HepG2 (cell line): ENCODE results near the gene DAG1. TPM values are rescaled to one million over a fixed set of nuclear protein-coding genes. Genes with fewer than 3 reads are reported as not detected.
A peak's percentile ranks its signal among the peaks of the same experiment; 100 is the strongest.

ENCODE experiments used
- ATAC-seq: fragments of 200-7000 bp; cut with Tn5 transposase; 3 replicates; pipeline ENCODE4 v1.9.1; 2020; ENCODE audit warnings: mild to moderate bottlenecking, moderate library complexity
- BruUV-seq: library from RNA; stranded (reverse); fragments of 400-500 nt; replicated peaks from 2 replicates; lab custom pipeline; 2021; lab: Mats Ljungman, UMichigan
- CTCF ChIA-PET: fragments of 300-600 bp; formaldehyde crosslinking; extraction: SDS; loops from one replicate; lab custom pipeline; 2021; ENCODE audit warnings: low total read pairs, inconsistent platforms, low intra/inter-chr PET ratio; lab: Yijun Ruan, JAX
- POLR2A ChIA-PET: fragments of 350-600 bp; sonication (Branson Sonifier 250); formaldehyde crosslinking; loops from one replicate; lab custom pipeline; 2020; ENCODE audit warnings: antibody characterized with exemption, inconsistent platforms; lab: Yijun Ruan, JAX
- DNase-seq: peaks from one replicate; pipeline ENCODE4 v3.0.0-alpha.2; 2015; ENCODE audit warnings: low spot score
- FAIRE-seq: peaks from 3 replicates; lab custom pipeline; 2011; peaks lifted over from hg19 to GRCh38; lab: Jason Lieb, UNC
- H2AFZ ChIP-seq: one replicate; pipeline ENCODE4 v1.6.1; 2011; ENCODE audit warnings: low read length, inconsistent platforms
- H3K27ac ChIP-seq: fragments of 300-600 bp; 3 replicates; pipeline ENCODE4 v1.8.0; 2011; ENCODE audit warnings: mixed run types, mild to moderate bottlenecking, mixed read lengths, low read length, inconsistent platforms; ENCODE audit not compliant: insufficient read depth; ENCODE audit errors: extremely low read length
- H3K27me3 ChIP-seq, 2 experiments: fragments of 200-600 bp in 1 of 2; 2 replicates in 1 of 2; 3 replicates in 1 of 2; pipeline versions ENCODE4 v1.6.0 to v1.8.0; 2011; ENCODE audit warnings: low read length in 2 of 2, mild to moderate bottlenecking in 2 of 2, moderate library complexity in 2 of 2, inconsistent platforms in 1 of 2; ENCODE audit not compliant: insufficient read depth in 2 of 2, control insufficient read depth in 1 of 2
- H3K36me3 ChIP-seq, 2 experiments: fragments of 200-600 bp in 1 of 2; replicated peaks in 1 of 2; 2 replicates in 1 of 2; 3 replicates in 1 of 2; pipeline versions ENCODE4 v1.5.1 to v1.8.0; 2011; ENCODE audit warnings: low read length in 2 of 2, inconsistent platforms in 1 of 2; ENCODE audit not compliant: insufficient read depth in 2 of 2, control insufficient read depth in 1 of 2
- H3K4me1 ChIP-seq: 2 replicates; pipeline ENCODE4 v1.5.1; 2012; ENCODE audit warnings: low read length, inconsistent platforms; ENCODE audit not compliant: insufficient read depth
- H3K4me2 ChIP-seq: 2 replicates; pipeline ENCODE4 v1.6.0; 2011; ENCODE audit warnings: low read depth, low read length, inconsistent platforms
- H3K4me3 ChIP-seq, 3 experiments: fragments of 200-600 bp in 1 of 3; sonication (generic), shearing (Covaris generic) in 1 of 3; replicated peaks in 1 of 3; 2 replicates each; pipeline ENCODE4 v1.5.1; 2011 to 2016; ENCODE audit warnings: low read length in 3 of 3, inconsistent platforms in 2 of 3, low read depth in 2 of 3, mild to moderate bottlenecking in 2 of 3, control low read depth in 1 of 3, mixed read lengths in 1 of 3; ENCODE audit not compliant: insufficient read depth in 1 of 3
- H3K79me2 ChIP-seq: one replicate; pipeline ENCODE4 v1.6.1; 2011; ENCODE audit warnings: low read length, inconsistent platforms; ENCODE audit not compliant: insufficient read depth
- H3K9ac ChIP-seq: 2 replicates; pipeline ENCODE4 v1.6.0; 2011; ENCODE audit warnings: mild to moderate bottlenecking, low read depth, low read length, inconsistent platforms; ENCODE audit not compliant: insufficient read depth
- H3K9me3 ChIP-seq: 2 replicates; pipeline ENCODE4 v1.5.1; 2012; ENCODE audit warnings: mild to moderate bottlenecking, low read length
- H4K20me1 ChIP-seq: 2 replicates; pipeline ENCODE4 v1.6.0; 2011; ENCODE audit warnings: inconsistent platforms, mild to moderate bottlenecking, low read length, moderate library complexity; ENCODE audit not compliant: insufficient read depth
- CAMTA2 ChIP-seq: sonication (generic); formaldehyde crosslinking; IDR thresholded peaks from 2 replicates; pipeline ENCODE4 v1.4.0; 2020; ENCODE audit warnings: mild to moderate bottlenecking, missing genetic modification reagents, borderline replicate concordance
- ELF3 ChIP-seq: IDR thresholded peaks from 2 replicates; pipeline ENCODE4 v1.6.1; 2016; ENCODE audit warnings: missing genetic modification reagents, missing compliant biosample characterization
- GATAD1 ChIP-seq: IDR thresholded peaks from 2 replicates; pipeline ENCODE4 v1.6.1; 2016; ENCODE audit warnings: missing genetic modification reagents, missing compliant biosample characterization
- KDM2A ChIP-seq: sonication (generic); formaldehyde crosslinking; IDR thresholded peaks from 2 replicates; pipeline ENCODE4 v1.4.0; 2020; ENCODE audit warnings: low read depth, missing genetic modification reagents, borderline replicate concordance
- POLR2AphosphoS2 ChIP-seq: IDR thresholded peaks from 2 replicates; pipeline ENCODE4 v1.6.1; 2011; ENCODE audit warnings: low read depth, low read length, improper control_type of control experiment
- SMARCC2 ChIP-seq: fragments of 450-650 bp; IDR thresholded peaks from 2 replicates; pipeline ENCODE4 v1.6.1; 2017; ENCODE audit warnings: antibody characterized with exemption, mild to moderate bottlenecking
- TRIM24 ChIP-seq: sonication (generic); formaldehyde crosslinking; IDR thresholded peaks from 2 replicates; pipeline ENCODE4 v1.8.0; 2022; ENCODE audit warnings: mild to moderate bottlenecking, missing genetic modification reagents
- ZBTB33 ChIP-seq: sonication (generic); formaldehyde crosslinking; IDR thresholded peaks from 2 replicates; pipeline ENCODE4 v1.4.0; 2020; ENCODE audit warnings: missing genetic modification reagents
- ZBTB49 ChIP-seq: sonication (generic); formaldehyde crosslinking; IDR thresholded peaks from 2 replicates; pipeline ENCODE4 v1.4.0; 2020; ENCODE audit warnings: missing genetic modification reagents, borderline replicate concordance
- ZNF230 ChIP-seq: sonication (generic); formaldehyde crosslinking; IDR thresholded peaks from 2 replicates; pipeline ENCODE4 v1.4.0; 2020; ENCODE audit warnings: mild to moderate bottlenecking, missing genetic modification reagents
- ZNF234 ChIP-seq: sonication (generic); formaldehyde crosslinking; conservative IDR thresholded peaks from 2 replicates; pipeline ENCODE4 v1.5.1; 2020; ENCODE audit warnings: mild to moderate bottlenecking, missing genetic modification reagents
- ZNF468 ChIP-seq: sonication (generic); formaldehyde crosslinking; IDR thresholded peaks from 2 replicates; pipeline ENCODE4 v1.8.0; 2022; ENCODE audit warnings: mild to moderate bottlenecking, moderate library complexity, missing genetic modification reagents
- ZNF569 ChIP-seq: sonication (generic); formaldehyde crosslinking; IDR thresholded peaks from 2 replicates; pipeline ENCODE4 v1.5.0; 2020; ENCODE audit warnings: mild to moderate bottlenecking, missing genetic modification reagents, moderate library complexity, borderline replicate concordance
- ZNF777 ChIP-seq: sonication (generic); formaldehyde crosslinking; IDR thresholded peaks from 2 replicates; pipeline ENCODE4 v1.4.0; 2020; ENCODE audit warnings: missing genetic modification reagents
- ZNF850 ChIP-seq: sonication (generic); formaldehyde crosslinking; conservative IDR thresholded peaks from 2 replicates; pipeline ENCODE4 v1.9.0; 2021; ENCODE audit warnings: mild to moderate bottlenecking, missing genetic modification reagents
- WGBS: methylation state at CpG from one replicate; pipeline ENCODE4 v1.1.6; 2017; ENCODE audit warnings: low lambda C conversion rate; 5-methylcytosine and 5-hydroxymethylcytosine counted together
- in situ Hi-C: cut with HindIII; loops from 2 replicates; pipeline ENCODE4 v1.10.0; 2017; ENCODE audit warnings: low pct_unique_long_range_greater_than_20kb; ENCODE audit not compliant: extremely low pct_ligation_motif_present
- intact Hi-C: fragments of 100-400 bp; cut with micrococcal nuclease; formaldehyde crosslinking; loops from one replicate; pipeline ENCODE4 v1.10.0; 2022; ENCODE audit not compliant: unreplicated experiment
- polyA plus RNA-seq, 8 experiments: library from polyadenylated mRNA; depleted of rRNA in 3 of 8; stranded (reverse) in 7 of 8; unstranded in 1 of 8; fragments of >200 nt; fragmentation: Illumina TruSeq in 4 of 8; extraction: Trizol in 4 of 8; gene quantifications; 2 replicates each; pipeline versions ENCODE4 v1.2.1 to v1.2.3, GENCODE V29; 2011 to 2016; ENCODE audit warnings: low read depth in 4 of 8, missing spikeins in 1 of 8, mixed read lengths in 1 of 8; ENCODE audit not compliant: insufficient read depth in 1 of 8
- total RNA-seq, 5 experiments: library from RNA; depleted of rRNA; stranded (reverse); fragments of >200 nt; fragmentation: Illumina TruSeq; extraction: Trizol; gene quantifications; 2 replicates each; pipeline ENCODE4 v1.2.3, GENCODE V29; 2016; ENCODE audit warnings: low read depth in 1 of 5

DAG1 gene
- total and polyA plus RNA-seq, 2 of the 13 experiments (the other 11 are each of a cell fraction or from before 2014, with no cell fraction given), result 47.3 to 50.4 TPM

GRCh38 chr3:49454458-49454857 lies 15.6 kb upstream of the DAG1 start:
- FAIRE-seq, result peak; percentile 90
- ChIA-PET CTCF (interaction anchor here (1.3 kb wide), 1 partner anchor 217 kb away, joined by 5 read pairs; no protein-coding TSS in a partner anchor), POLR2A (interaction anchor here (1.0 to 1.2 kb wide), 4 partner anchors 11 to 46 kb away, joined by 3 to 7 read pairs (median 4); partner anchors contain the start of genes RHOA and TCTA)
- H4K20me1 ChIP-seq, result no peaks in the 10 kb centered on the region
- H3K4me3 ChIP-seq, result no peak overlapping the region
- peak; percentile 91 for ATAC-seq
- BruUV-seq, result no TSS peak
- in situ Hi-C loops (no loop called here), intact Hi-C loops (loop anchor here (1.0 kb wide), 2 partner anchors 85 to 217 kb away; no protein-coding TSS in a partner anchor)
- no peak overlapping the region for H2AFZ ChIP-seq
- H3K9me3 ChIP-seq, result no peaks in the 10 kb centered on the region
- H3K4me2 ChIP-seq, result peak overlapping the region; percentile 14; the same call in 1 of the 2 replicates
- H3K79me2 ChIP-seq, result no peaks in the 10 kb centered on the region
- H3K27ac ChIP-seq, result no peak overlapping the region
- peaks cover 46% of the 10 kb centered on the region for H3K4me1 ChIP-seq
- no peaks in the 10 kb centered on the region for H3K36me3 ChIP-seq
- WGBS, result 53% methylated on average over 2 of the region's 2 CpGs
- peak; percentile 66 for DNase-seq
- H3K27me3 ChIP-seq, result no peaks in the 10 kb centered on the region
- H3K9ac ChIP-seq, result no peak overlapping the region
- TF ChIP-seq CAMTA2 (CRISPR knock-in tag), result no peak
- TF ChIP-seq POLR2AphosphoS2, result no peak
- peak; percentile 74; the same call in 1 of the 2 replicates for TF ChIP-seq ZNF230 (CRISPR knock-in tag)
- TF ChIP-seq ZNF569 (CRISPR knock-in tag), result no peak
- no peak for TF ChIP-seq SMARCC2
- no peak for TF ChIP-seq ZBTB49 (CRISPR knock-in tag)
- peak; percentile 20; the same call in 1 of the 2 replicates for TF ChIP-seq KDM2A (CRISPR knock-in tag)
- no peak for TF ChIP-seq ZNF850 (CRISPR knock-in tag)
- TF ChIP-seq ZNF468 (CRISPR knock-in tag), result no peak
- no peak for TF ChIP-seq ZBTB33 (CRISPR knock-in tag)
- TF ChIP-seq TRIM24 (CRISPR knock-in tag), result no peak
- TF ChIP-seq GATAD1 (CRISPR knock-in tag), result peak; percentile 32; the same call in 1 of the 2 replicates
- TF ChIP-seq ZNF777 (CRISPR knock-in tag), result no peak
- 0 out of 2 replicates have a peak, but pooled peaks have one; percentile 17 for TF ChIP-seq ELF3 (CRISPR knock-in tag)
- no peak for TF ChIP-seq ZNF234 (CRISPR knock-in tag)
